Activated CD8-positive, alpha-beta T cell treated with anti-CD3 and anti-CD28 coated beads for 36 hours (primary cell): Measurements from ENCODE around the gene OFD1. TPM values are rescaled to one million over a fixed set of nuclear protein-coding genes. Genes with fewer than 3 reads are reported as not detected.

Source experiments
- ATAC-seq: fragments of 200-7000 bp; cut with Tn5 transposase; one replicate; pipeline ENCODE4 v1.10.0; 2021; ENCODE audit warnings: mild to moderate bottlenecking, moderate library complexity
- CTCF ChIA-PET: fragments of 350-600 bp; sonication (Branson Sonifier 250); formaldehyde crosslinking; loops from one replicate; lab custom pipeline; 2021; ENCODE audit warnings: antibody characterized with exemption; lab: Charles Lee
- POLR2A ChIA-PET: fragments of 350-600 bp; sonication (Branson Sonifier 250); formaldehyde crosslinking; loops from one replicate; lab custom pipeline; 2021; ENCODE audit warnings: antibody characterized with exemption; lab: Charles Lee
- DNase-seq: peaks from one replicate; pipeline ENCODE4 v3.0.0-alpha.2; 2020
- H3K27ac Mint-ChIP-seq: one replicate; pipeline ENCODE4 v1.8.0; 2021; ENCODE audit warnings: mild to moderate bottlenecking, mixed read lengths
- H3K27me3 Mint-ChIP-seq: one replicate; pipeline ENCODE4 v1.8.0; 2021; ENCODE audit warnings: mixed read lengths
- H3K36me3 Mint-ChIP-seq: one replicate; pipeline ENCODE4 v1.8.0; 2021; ENCODE audit warnings: low read depth, mixed read lengths
- H3K4me1 Mint-ChIP-seq: one replicate; pipeline ENCODE4 v1.8.0; 2021; ENCODE audit warnings: low read depth, mixed read lengths
- H3K4me3 Mint-ChIP-seq: one replicate; pipeline ENCODE4 v1.8.0; 2021; ENCODE audit warnings: mild to moderate bottlenecking, moderate library complexity, mixed read lengths
- H3K9me3 Mint-ChIP-seq: one replicate; pipeline ENCODE4 v1.8.0; 2021; ENCODE audit warnings: mixed read lengths
- intact Hi-C: fragments of 100-400 bp; cut with micrococcal nuclease; formaldehyde crosslinking; loops from one replicate; pipeline ENCODE4 v1.10.0; 2022
- total RNA-seq, 2 experiments: library from RNA; stranded (reverse); gene quantifications; one replicate each; pipeline ENCODE4 v1.2.3, GENCODE V29; 2021
- TF ChIP-seq, protein P1 (sequence below): fragments of 200-600 bp; IDR thresholded peaks from one replicate; pipeline ENCODE4 v1.8.0; 2022; ENCODE audit warnings: antibody characterized with exemption, mild to moderate bottlenecking

The OFD1 gene
- total RNA-seq, 2 experiments from 2014 or later, result 32.4 to 34.5 TPM

DNA sequence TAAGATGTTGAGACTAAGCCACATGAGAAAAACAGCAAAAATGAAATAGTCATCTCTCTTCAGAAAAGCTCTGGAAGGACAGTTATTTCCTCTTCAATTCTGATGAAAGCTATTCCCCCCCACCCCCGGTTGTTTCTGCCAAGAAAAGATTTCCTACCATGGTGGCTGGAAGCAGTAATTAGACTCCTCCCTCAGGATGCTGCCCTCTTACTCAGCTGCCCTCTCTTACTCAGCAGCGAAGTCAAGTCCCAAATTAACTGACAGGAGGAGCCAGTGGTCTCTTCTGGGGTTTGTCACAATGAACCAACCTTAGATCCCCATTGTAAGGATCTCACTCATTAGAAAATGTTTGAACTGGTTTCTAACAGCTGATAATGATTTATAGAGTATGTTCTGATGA lies 44.4 kb downstream of the OFD1 start:
- CTCF ChIA-PET, result interaction anchor here (0.9 kb wide), 1 partner anchor 253 kb away, joined by 3 read pairs; no protein-coding TSS in a partner anchor
- Mint-ChIP-seq H3K4me1 (peaks cover 9% of the 10 kb centered on the region), H3K9me3 (no peaks in the 10 kb centered on the region), H3K36me3 (peaks cover 5% of the 10 kb centered on the region), H3K4me3 (no peak overlapping the region), H3K27me3 (no peaks in the 10 kb centered on the region), H3K27ac (peak overlapping the region; percentile 50)
- POLR2A ChIA-PET, result no interaction called here
- intact Hi-C loops, result no loop called here
- ATAC-seq (peak; percentile 47), DNase-seq (peak; percentile 9)
- TF ChIP-seq, protein P1, sequence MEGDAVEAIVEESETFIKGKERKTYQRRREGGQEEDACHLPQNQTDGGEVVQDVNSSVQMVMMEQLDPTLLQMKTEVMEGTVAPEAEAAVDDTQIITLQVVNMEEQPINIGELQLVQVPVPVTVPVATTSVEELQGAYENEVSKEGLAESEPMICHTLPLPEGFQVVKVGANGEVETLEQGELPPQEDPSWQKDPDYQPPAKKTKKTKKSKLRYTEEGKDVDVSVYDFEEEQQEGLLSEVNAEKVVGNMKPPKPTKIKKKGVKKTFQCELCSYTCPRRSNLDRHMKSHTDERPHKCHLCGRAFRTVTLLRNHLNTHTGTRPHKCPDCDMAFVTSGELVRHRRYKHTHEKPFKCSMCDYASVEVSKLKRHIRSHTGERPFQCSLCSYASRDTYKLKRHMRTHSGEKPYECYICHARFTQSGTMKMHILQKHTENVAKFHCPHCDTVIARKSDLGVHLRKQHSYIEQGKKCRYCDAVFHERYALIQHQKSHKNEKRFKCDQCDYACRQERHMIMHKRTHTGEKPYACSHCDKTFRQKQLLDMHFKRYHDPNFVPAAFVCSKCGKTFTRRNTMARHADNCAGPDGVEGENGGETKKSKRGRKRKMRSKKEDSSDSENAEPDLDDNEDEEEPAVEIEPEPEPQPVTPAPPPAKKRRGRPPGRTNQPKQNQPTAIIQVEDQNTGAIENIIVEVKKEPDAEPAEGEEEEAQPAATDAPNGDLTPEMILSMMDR, result no peak

DNA sequence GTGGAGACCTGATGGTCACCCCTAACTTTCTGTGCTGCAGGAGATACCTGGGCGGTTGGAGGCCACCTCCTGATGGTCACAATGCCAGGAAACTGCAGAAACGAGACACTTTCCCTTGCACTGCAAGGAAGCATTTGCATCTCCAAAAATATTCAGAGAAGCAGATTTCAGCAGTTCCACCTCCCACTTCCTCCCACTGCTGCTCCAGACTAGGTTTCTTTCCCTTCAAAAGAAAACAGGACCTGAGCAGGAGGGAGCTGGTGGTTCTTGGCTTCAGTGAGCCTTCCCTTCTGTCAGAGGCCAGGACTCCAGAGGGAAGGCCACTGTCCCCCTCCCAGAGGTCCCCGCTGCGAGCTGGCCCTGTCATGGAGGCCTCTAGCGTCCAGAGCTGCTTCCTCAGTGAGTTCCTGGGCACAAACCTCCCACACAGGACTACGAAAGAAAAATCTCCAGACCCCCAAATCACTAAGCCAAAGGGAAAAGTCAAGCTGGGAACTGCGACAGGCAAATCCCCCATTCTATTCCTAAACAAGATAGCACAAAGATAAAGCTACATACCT lies 46.4 kb downstream of the OFD1 start:
- intact Hi-C loops, result no loop called here
- DNase-seq (no peak), ATAC-seq (no peak)
- H3K36me3 Mint-ChIP-seq, result no peaks in the 10 kb centered on the region
- no peak overlapping the region for H3K27ac Mint-ChIP-seq
- H3K27me3 Mint-ChIP-seq, result no peaks in the 10 kb centered on the region
- TF ChIP-seq, protein P1, result no peak
- no peaks in the 10 kb centered on the region for H3K9me3 Mint-ChIP-seq
- POLR2A ChIA-PET, result no interaction called here
- no peak overlapping the region for H3K4me3 Mint-ChIP-seq
- peaks cover 9% of the 10 kb centered on the region for H3K4me1 Mint-ChIP-seq
- CTCF ChIA-PET, result interaction anchor here (1.5 kb wide), 1 partner anchor 251 kb away, joined by 5 read pairs; no protein-coding TSS in a partner anchor

DNA sequence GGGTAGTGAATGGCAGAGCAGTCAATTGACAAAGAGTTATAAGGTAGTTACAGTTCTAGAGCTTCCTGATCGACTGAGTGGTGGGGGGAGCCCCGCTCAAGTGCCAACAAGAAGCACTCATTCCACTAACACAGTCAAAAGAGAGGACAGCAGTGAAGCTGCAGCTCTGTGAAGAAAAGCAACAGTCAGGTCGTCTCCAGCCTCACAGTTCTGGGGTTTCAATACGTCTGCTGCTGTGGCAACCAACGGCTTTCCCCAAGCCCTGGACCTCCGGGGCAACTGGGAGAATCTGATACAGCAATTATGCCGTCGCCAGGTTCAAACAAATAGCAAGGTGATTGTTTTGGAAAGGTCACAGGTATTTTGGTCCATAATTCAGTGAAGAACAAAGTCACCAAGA lies 51.5 kb downstream of the OFD1 start:
- Mint-ChIP-seq H3K36me3 (no peaks in the 10 kb centered on the region), H3K4me3 (no peak overlapping the region), H3K4me1 (no peaks in the 10 kb centered on the region), H3K27ac (no peak overlapping the region), H3K9me3 (no peaks in the 10 kb centered on the region), H3K27me3 (no peaks in the 10 kb centered on the region)
- DNase-seq (no peak), ATAC-seq (no peak)
- POLR2A ChIA-PET, result no interaction called here
- TF ChIP-seq, protein P1, result no peak
- intact Hi-C loops, result no loop called here
- CTCF ChIA-PET, result no interaction called here

DNA sequence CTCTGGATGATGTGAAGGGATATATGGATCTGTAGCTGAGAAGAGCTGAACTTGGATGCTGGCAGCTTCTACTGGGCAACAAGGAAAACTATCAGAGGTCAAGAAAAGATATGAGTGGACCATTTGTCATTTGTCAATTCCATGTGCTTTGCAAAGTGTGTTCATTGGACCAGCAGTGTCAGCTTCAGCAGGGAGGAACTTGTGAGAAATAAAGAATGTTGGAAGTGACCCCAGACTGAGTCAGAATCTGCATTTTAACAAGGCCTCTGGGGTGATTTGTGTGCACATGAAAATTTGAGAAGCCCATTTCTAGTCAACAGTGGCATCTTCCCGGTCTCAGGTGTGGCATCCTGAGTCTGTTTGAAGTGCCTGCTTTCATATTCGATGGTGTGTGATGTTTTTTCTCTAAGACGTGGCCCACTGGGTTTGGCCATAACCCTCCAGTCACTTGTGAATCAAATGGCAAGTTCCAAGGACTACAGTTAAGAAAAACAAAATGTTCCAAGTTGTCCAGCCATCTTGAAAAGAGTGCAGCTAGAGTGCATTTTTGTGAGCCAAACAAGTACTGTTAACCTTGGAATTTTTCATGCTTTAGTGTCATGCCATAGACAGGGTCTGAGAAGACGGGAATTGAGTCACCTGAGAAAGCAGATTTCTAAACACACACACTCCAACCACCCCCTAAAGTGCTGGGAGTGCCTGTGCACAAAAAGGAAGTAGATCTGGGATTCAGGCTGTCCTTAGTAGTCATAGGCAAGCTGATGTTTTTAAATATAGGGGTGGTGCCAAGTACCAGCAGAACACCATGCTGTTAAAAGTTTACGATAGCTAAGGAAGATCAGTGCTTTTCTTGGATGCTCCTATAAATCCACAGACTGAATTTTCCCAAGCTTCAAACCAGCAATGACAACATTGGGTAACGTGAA lies 55.9 kb downstream of the OFD1 start:
- TF ChIP-seq, protein P1, result no peak
- H3K4me1 Mint-ChIP-seq, result no peaks in the 10 kb centered on the region
- H3K27ac Mint-ChIP-seq, result no peak overlapping the region
- DNase-seq (no peak), ATAC-seq (no peak)
- H3K4me3 Mint-ChIP-seq, result no peak overlapping the region
- intact Hi-C loops, result no loop called here
- ChIA-PET CTCF (no interaction called here), POLR2A (no interaction called here)
- H3K27me3 Mint-ChIP-seq, result peaks cover 2% of the 10 kb centered on the region
- H3K9me3 Mint-ChIP-seq, result no peaks in the 10 kb centered on the region
- no peaks in the 10 kb centered on the region for H3K36me3 Mint-ChIP-seq

DNA sequence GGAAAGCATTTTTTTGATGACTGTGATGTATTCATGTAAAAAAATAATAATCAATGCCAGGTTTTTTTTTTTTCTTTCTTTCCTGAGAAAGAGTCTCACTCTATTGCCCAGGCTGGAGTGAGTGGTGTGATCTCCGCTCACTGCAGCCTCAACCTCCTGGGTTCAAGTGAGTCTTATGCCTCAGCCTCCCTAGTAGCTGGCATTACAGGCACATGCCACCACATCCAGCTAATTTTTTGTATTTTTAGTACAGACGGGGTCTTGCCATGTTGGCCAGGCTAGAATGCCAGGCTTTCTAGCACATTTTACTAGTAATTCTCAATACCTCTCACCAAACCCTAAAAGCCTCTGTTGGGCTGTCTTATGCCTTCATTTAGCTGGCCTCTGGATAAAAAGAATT lies 56.6 kb downstream of the OFD1 start:
- DNase-seq (no peak), ATAC-seq (no peak)
- H3K36me3 Mint-ChIP-seq, result no peaks in the 10 kb centered on the region
- intact Hi-C loops, result no loop called here
- H3K27ac Mint-ChIP-seq, result no peak overlapping the region
- ChIA-PET POLR2A (no interaction called here), CTCF (no interaction called here)
- H3K27me3 Mint-ChIP-seq, result peaks cover 2% of the 10 kb centered on the region
- H3K4me1 Mint-ChIP-seq, result no peaks in the 10 kb centered on the region
- H3K9me3 Mint-ChIP-seq, result no peaks in the 10 kb centered on the region
- TF ChIP-seq, protein P1, result no peak
- no peak overlapping the region for H3K4me3 Mint-ChIP-seq
